GM18526 (cell line): ENCODE results near the gene LDLR.
A peak's percentile ranks its signal among the peaks of the same experiment; 100 is the strongest.

Source experiments
- POLR2A ChIP-seq: IDR thresholded peaks from 3 replicates; pipeline ENCODE4 v1.6.1; 2011; ENCODE audit not compliant: insufficient read length; ENCODE audit errors: extremely low read depth

LDLR gene

DNA sequence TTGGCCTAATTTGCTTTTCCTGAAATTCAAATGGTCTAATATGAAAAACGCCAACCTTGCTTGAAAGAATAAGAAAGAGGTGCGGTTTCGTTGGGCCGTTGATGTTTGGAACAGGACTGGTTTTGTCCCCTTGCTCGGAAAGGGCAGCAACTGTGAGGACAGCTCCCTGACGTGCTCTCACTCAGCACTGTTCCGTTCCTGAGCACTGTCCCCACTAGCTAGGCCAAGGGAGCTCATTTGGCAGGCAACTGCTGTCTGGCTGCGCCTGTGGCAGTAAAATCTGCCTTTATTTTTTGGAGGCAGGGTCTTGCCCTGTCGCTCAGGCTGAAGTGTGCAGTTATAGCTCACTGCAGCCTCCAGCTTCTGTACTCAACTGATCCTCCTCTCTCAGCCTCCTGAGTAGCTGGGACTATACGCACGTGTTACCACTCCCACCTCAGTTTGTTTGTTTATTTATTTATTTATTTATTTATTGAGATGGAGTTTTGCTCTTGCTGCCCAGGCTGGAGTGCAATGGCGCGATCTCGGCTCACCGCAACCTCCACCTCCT lies 4.5 kb downstream of the LDLR start:
- TF ChIP-seq POLR2A: no peak

DNA sequence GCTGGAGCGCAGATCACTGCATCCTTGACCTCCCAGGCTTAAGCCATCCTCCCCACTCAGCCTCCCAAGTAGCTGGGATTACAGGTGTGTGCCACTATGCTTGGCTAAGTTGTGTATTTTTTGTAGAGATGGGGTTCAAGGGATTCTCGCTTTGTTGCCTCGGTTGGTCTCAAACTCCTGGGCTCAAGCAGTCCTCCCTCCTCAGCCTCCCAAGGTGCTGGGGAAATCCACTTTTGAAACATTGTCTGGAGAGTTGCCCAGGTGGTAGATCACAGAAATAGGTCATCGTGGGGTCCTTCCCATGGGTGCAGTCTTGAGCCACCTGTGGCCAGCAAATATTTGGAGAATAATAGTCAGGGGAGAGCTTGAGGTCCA lies 5.2 kb downstream of the LDLR start:
- no peak for TF ChIP-seq POLR2A

DNA sequence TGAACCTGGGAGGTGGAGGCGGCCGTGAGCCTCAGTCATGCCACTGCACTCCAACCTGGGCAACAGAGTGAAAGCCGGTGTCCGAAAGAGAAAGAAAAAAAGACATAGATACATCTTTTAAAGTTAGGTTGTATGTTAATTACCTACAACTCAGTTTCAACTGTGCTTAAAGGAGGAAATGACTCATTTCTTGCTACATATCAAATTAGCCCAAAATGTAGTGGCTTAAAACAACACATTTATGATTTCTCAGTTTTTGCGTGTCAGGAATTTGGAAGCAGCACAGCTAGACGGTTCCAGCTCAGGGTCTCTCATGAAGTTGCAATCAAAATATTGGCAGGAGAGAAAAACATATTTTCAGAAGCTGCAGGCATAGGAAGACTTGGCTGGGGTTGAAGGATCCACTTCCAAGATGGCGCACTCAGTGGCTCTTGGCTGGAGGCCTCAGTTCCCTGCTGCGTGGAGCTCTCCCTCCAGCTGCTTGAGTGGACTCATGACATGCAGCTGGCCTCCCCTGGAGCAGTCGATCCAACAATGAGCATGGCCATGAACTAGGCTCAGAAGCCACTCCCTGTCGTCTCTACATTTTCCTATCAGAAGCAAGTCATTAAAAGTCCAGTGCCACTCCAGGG lies 7.1 kb downstream of the LDLR start:
- peak; percentile 19 for TF ChIP-seq POLR2A

DNA sequence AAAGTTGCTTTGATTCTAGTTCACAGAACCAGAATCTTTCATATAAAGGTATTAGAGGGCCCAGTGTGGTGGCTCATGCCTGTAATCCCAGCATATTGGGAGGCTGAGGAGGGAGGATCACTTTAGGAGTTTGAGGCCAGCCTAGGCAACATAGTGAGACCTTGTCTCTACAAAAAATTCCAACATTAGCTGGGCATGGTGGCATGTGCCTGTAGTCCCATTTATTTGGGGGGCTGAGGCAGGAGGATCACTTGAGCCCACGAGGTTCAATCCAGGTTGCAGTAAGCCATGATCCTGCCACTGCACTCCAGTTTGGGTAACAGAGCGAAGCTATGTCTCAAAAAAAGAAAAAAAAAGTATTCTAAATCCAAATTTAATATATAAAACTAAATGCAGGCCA lies 9.1 kb downstream of the LDLR start:
- no peak for TF ChIP-seq POLR2A

DNA sequence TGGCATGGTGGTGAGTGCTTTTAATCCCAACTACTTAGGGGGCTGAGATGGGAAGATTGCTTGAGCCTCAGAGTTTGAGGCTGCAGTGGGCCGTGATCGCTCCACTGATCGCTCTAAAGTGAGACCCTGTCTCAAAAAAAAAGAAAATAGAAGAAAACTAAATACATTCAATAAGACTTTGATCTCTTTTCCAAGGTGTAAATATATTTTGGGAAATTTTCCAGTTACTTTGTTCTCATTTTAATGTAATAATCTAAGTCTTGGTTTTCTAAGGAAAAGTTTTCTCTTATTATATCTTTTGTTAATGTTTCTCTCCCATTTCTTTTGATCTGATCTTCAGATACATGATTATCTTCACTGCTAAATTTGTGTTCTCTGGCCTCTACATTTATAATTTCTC lies 9.6 kb downstream of the LDLR start:
- no peak for TF ChIP-seq POLR2A

DNA sequence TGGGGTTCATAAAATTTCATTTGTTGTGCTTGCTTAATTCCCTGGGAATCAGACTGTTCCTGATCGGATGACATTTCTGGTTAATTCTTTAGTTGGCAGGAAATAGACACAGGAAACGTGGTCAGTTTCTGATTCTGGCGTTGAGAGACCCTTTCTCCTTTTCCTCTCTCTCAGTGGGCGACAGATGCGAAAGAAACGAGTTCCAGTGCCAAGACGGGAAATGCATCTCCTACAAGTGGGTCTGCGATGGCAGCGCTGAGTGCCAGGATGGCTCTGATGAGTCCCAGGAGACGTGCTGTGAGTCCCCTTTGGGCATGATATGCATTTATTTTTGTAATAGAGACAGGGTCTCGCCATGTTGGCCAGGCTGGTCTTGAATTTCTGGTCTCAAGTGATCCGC lies 10.8 kb downstream of the LDLR start:
- no peak for TF ChIP-seq POLR2A

DNA sequence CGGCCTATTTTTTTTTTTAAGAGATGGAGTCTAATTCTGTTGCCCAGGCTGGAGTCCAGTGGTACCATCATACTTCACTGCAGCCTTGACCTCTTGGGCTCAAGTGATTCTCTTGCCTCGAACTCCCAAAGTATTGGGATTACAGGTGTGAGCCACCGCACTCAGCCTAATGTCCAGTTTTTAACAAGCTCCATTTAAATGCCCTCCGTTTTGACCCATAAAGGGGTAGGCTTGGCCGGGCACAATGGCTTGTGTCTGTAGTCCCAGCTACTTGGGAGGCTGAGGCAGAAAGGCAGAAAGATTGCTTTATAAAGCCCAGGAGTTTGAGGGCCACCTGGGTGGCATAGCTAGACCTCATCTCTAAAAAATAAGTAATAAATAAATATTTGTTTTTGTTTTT lies 11.8 kb downstream of the LDLR start:
- no peak for TF ChIP-seq POLR2A

DNA sequence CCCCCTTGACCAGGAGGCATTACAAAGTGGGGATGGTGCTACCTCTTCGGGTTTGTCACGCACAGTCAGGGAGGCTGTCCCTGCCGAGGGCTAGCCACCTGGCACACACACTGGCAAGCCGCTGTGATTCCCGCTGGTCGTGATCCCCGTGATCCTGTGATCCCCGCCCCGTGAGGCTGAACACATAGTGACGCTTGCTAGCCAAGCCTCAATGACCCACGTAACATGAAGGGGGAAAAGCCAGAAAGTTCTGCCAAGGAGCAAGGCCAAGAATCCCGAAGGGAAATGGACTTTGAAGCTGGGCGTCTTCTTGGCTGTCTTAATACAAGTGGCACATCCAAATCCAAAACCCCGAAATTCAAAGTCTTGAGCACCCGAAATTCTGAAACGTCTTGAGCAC lies 13.7 kb downstream of the LDLR start:
- TF ChIP-seq POLR2A: no peak

DNA sequence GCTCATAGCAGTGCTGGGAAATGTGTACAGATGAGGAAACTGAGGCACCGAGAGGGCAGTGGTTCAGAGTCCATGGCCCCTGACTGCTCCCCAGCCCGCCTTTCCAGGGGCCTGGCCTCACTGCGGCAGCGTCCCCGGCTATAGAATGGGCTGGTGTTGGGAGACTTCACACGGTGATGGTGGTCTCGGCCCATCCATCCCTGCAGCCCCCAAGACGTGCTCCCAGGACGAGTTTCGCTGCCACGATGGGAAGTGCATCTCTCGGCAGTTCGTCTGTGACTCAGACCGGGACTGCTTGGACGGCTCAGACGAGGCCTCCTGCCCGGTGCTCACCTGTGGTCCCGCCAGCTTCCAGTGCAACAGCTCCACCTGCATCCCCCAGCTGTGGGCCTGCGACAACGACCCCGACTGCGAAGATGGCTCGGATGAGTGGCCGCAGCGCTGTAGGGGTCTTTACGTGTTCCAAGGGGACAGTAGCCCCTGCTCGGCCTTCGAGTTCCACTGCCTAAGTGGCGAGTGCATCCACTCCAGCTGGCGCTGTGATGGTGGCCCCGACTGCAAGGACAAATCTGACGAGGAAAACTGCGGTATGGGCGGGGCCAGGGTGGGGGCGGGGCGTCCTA lies 15.9 kb downstream of the LDLR start:
- TF ChIP-seq POLR2A: peak; percentile 5

DNA sequence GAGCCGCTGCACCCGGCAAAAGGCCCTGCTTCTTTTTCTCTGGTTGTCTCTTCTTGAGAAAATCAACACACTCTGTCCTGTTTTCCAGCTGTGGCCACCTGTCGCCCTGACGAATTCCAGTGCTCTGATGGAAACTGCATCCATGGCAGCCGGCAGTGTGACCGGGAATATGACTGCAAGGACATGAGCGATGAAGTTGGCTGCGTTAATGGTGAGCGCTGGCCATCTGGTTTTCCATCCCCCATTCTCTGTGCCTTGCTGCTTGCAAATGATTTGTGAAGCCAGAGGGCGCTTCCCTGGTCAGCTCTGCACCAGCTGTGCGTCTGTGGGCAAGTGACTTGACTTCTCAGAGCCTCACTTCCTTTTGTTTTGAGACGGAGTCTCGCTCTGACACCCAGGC lies 17.2 kb downstream of the LDLR start:
- TF ChIP-seq POLR2A: no peak

DNA sequence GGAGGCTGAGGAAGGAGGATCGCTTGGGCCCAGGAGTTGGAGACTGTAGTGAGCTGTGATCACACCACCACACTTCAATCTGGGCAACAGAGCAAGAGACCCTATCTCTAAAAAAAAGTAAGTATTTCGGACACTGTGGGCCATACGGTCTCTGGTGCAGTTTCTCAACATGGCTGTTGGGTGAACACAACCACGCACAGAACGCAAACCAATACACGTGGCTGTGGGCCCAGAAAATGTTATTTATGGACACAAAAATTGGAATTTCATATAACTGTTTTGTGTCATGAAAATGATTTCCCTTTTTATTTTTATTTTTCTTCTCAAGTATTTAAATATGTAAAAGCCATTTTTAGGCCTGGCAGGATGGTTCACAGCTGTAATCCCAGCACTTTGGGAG lies 19.5 kb downstream of the LDLR start:
- no peak for TF ChIP-seq POLR2A

DNA sequence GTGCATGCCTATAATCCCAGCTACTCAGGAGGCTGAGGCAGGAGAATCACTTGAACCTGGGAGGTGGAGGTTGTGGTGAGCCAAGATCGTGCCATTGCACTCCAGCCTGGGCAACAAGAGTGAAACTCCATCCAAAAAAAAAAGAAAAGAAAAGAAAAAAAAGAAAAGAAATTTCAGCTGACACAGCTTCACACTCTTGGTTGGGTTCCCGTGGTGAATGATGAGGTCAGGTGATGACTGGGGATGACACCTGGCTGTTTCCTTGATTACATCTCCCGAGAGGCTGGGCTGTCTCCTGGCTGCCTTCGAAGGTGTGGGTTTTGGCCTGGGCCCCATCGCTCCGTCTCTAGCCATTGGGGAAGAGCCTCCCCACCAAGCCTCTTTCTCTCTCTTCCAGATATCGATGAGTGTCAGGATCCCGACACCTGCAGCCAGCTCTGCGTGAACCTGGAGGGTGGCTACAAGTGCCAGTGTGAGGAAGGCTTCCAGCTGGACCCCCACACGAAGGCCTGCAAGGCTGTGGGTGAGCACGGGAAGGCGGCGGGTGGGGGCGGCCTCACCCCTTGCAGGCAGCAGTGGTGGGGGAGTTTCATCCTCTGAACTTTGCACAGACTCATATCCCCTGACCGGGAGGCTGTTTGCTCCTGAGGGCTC lies 22.0 kb downstream of the LDLR start:
- no peak for TF ChIP-seq POLR2A

DNA sequence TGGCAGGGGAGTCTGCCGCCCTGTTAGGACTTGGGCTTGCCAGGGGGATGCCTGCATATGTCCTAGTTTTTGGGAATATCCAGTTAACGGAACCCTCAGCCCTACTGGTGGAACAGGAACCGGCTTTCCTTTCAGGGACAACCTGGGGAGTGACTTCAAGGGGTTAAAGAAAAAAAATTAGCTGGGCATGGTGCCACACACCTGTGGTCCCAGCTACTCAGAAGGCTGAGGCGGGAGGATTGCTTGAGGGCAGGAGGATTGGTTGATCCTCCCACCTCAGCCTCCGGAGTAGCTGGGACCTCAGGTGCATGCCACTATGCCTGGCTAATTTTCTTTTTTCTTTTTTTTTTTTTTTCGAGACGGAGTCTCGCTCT lies 22.5 kb downstream of the LDLR start:
- TF ChIP-seq POLR2A: no peak

DNA sequence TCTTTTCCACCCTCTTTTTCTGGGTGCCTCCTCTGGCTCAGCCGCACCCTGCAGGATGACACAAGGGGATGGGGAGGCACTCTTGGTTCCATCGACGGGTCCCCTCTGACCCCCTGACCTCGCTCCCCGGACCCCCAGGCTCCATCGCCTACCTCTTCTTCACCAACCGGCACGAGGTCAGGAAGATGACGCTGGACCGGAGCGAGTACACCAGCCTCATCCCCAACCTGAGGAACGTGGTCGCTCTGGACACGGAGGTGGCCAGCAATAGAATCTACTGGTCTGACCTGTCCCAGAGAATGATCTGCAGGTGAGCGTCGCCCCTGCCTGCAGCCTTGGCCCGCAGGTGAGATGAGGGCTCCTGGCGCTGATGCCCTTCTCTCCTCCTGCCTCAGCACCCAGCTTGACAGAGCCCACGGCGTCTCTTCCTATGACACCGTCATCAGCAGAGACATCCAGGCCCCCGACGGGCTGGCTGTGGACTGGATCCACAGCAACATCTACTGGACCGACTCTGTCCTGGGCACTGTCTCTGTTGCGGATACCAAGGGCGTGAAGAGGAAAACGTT lies 24.0 kb downstream of the LDLR start:
- no peak for TF ChIP-seq POLR2A

DNA sequence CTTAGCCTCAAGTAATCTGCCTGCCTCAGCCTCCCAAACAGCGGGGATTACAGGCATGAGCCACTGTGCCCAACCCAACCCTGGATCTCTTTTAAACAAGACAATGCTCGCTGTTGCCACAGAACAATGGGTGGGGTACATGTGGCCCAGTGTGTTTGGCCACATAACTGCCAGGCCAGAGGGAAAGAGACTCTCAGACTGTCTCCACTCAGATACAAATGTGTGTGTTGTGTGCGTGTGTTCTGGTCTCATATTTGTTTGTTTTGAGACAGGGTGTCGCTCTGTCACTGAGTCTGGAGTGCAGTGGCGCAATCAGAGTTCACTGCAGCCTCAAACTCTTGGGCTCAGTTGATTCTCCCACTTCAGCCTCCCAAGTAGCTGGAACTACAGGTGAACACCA lies 25.8 kb downstream of the LDLR start:
- no peak for TF ChIP-seq POLR2A

DNA sequence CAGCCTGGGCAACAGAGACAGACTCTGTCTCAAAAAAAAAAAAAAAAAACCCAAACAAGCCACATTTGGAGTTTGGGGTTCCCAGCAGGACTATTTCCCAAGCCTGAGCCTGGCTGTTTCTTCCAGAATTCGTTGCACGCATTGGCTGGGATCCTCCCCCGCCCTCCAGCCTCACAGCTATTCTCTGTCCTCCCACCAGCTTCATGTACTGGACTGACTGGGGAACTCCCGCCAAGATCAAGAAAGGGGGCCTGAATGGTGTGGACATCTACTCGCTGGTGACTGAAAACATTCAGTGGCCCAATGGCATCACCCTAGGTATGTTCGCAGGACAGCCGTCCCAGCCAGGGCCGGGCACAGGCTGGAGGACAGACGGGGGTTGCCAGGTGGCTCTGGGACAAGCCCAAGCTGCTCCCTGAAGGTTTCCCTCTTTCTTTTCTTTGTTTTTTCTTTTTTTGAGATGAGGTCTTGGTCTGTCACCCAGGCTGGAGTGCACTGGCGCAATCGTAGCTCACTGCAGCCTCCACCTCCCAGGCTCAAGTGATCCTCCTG lies 26.7 kb downstream of the LDLR start:
- no peak for TF ChIP-seq POLR2A
